ENCODE measurements around the gene TSSK6. TPM values are rescaled to one million over a fixed set of nuclear protein-coding genes. Genes with fewer than 3 reads are reported as not detected.

TSSK6 gene
- total and polyA plus RNA-seq, 2 experiments from 2014 or later = 0.60 to 11.9 TPM

DNA sequence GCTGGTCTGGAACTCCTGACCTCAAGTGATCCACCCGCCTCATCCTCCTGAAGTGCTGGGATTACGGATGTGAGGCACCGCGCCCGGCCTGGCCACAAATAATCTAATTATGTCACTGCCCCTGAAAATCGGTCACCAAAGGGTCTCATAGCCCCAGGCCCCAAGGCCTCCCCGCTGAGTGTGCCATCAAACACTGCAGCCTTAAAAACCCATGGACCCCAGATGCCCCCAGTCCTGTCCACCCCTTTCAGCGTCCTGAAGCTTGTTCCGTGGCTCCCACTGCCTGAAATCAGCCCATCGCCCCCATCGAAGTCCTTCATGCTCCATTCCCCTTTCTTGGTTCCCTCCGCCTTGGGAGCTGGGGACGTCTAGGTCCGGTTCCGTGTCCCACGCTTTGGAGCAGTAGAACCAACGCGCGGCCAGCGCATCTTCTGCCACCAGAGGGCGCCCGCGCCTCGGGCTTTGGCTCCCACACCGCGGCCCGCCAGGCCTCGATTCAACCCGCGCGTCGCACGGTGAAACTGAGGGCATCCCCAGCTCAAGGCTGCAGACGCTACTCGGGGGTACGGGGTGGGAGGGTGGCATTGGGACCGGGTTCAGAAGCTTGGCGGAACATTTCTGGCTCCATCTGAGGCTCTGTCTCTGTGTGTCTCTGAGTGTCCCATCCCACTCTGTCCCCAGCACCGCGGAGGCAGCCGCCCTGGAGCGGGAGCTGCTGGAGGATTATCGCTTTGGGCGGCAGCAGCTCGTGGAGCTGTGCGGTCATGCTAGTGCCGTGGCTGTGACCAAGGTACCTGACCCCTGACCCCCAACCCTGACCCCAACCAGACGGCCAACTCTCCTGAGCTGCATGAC lies 16.8 kb upstream of the TSSK6 start:
- Histone ChIP-seq H3K27ac (no peak overlapping the region), H3K9me3 (ENCODE audit: low read depth) (no peaks in the 10 kb centered on the region), H3K4me3 (no peak overlapping the region), H3K36me3 (peaks cover 3% of the 10 kb centered on the region), H3K27me3 (no peaks in the 10 kb centered on the region), H3K4me1 (ENCODE audit: low read depth) (no peaks in the 10 kb centered on the region)
- DNase-seq (ENCODE audit: low read depth in 1 of 2, low spot score in 1 of 2) = peak; percentile 73 to 87
- TF ChIP-seq, protein P1, sequence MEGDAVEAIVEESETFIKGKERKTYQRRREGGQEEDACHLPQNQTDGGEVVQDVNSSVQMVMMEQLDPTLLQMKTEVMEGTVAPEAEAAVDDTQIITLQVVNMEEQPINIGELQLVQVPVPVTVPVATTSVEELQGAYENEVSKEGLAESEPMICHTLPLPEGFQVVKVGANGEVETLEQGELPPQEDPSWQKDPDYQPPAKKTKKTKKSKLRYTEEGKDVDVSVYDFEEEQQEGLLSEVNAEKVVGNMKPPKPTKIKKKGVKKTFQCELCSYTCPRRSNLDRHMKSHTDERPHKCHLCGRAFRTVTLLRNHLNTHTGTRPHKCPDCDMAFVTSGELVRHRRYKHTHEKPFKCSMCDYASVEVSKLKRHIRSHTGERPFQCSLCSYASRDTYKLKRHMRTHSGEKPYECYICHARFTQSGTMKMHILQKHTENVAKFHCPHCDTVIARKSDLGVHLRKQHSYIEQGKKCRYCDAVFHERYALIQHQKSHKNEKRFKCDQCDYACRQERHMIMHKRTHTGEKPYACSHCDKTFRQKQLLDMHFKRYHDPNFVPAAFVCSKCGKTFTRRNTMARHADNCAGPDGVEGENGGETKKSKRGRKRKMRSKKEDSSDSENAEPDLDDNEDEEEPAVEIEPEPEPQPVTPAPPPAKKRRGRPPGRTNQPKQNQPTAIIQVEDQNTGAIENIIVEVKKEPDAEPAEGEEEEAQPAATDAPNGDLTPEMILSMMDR (IDR thresholded peaks at IDR 0.05; ENCODE audit: low read depth, low read length) = peak; percentile 96

DNA sequence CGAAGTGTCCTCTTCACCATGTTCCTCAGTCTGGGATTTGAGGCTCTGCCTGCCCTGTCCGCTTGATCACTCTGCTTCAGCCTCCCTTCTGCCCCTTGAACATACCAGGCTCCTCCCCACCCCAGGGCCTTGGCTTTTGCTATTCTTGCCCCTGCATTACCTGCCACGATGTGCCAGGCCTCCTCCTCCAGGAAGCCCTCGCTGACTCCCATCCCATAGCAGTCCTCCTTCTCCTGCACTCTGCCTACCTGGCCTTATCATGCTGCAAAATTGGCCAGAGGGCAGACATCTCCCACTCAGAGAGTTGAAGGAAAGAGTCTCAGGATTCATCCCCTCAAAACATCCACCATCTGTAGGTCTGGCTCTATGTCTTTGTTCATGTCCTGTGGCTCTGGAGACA lies 15.5 kb upstream of the TSSK6 start:
- TF ChIP-seq, protein P1 (IDR thresholded peaks at IDR 0.05; ENCODE audit: low read depth, low read length) = no peak

DNA sequence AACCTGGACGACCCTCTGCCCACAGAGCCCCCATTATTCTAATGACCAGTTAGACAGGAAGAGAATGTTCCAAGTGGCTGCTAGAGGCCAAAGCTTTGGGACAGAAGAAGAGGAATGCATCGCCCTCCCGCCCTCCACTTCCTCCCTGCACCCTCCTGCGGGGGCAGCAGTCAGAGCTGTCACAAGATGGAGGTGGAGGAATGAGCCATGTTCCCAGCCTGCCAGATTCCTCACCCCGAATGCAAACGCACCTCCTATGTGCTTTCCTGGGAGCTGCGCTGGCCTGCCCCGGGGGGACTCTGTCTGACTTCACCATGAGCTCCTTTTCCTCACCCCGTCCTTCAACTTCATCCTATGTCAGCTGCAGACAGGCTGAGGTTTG lies 15.1 kb upstream of the TSSK6 start:
- DNase-seq (ENCODE audit: low read depth in 1 of 2, low spot score in 1 of 2) = peak in 1 of 2 donors; percentile 34
- TF ChIP-seq, protein P1 (IDR thresholded peaks at IDR 0.05; ENCODE audit: low read depth, low read length) = no peak
- peaks cover 6% of the 10 kb centered on the region for H3K4me1 ChIP-seq (ENCODE audit: low read depth)
- H3K9me3 ChIP-seq (ENCODE audit: low read depth) = no peaks in the 10 kb centered on the region
- H3K36me3 ChIP-seq = peaks cover 3% of the 10 kb centered on the region
- no peak overlapping the region for H3K27ac ChIP-seq
- H3K4me3 ChIP-seq = no peak overlapping the region
- H3K27me3 ChIP-seq = no peaks in the 10 kb centered on the region

More for the DNA sequence above, 15.5 kb upstream of the TSSK6 start:
- Histone ChIP-seq H3K4me3 (no peak overlapping the region), H3K36me3 (peaks cover 3% of the 10 kb centered on the region), H3K9me3 (ENCODE audit: low read depth) (no peaks in the 10 kb centered on the region), H3K27ac (no peak overlapping the region), H3K4me1 (ENCODE audit: low read depth) (peaks cover 4% of the 10 kb centered on the region), H3K27me3 (no peaks in the 10 kb centered on the region)
- DNase-seq (ENCODE audit: low read depth in 1 of 2, low spot score in 1 of 2) = no peak

DNA sequence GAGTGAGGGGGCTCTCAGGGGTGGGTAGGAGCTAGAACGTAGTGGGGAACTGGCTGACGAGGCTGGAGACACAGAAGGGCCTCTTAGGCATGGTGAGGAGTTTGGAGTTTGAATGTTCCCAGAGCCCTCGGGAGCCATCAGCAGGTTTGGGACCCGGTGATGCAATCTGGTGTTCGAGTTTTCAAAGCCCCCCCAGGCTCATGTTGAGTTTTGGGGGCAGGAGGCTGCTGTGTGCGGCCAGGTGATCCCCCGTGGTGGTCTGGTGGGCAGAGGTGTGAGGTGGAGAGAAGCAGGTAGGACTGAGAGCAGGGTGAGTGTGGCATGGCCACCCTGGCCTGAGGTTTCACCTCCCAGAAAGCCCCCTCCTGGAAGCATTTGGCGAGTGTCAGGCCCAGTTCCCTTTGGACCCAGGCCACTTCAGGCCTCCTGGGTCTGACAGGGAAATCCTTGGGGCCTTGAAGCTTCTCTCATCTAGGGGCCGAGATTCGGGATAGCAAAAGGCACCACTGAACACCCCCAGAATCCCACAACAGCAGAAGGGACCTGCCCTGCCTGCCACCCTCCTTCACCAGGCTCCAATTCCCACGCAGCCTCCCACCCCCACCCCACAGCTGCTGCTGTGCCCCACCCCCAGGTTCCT lies 14.6 kb upstream of the TSSK6 start:
- no peak for DNase-seq (ENCODE audit: low read depth in 1 of 2, low spot score in 1 of 2)
- TF ChIP-seq, protein P1 (IDR thresholded peaks at IDR 0.05; ENCODE audit: low read depth, low read length) = no peak
- no peak overlapping the region for H3K27ac ChIP-seq
- peaks cover 11% of the 10 kb centered on the region for H3K4me1 ChIP-seq (ENCODE audit: low read depth)
- H3K36me3 ChIP-seq = peaks cover 3% of the 10 kb centered on the region
- no peaks in the 10 kb centered on the region for H3K27me3 ChIP-seq
- no peak overlapping the region for H3K4me3 ChIP-seq
- H3K9me3 ChIP-seq (ENCODE audit: low read depth) = no peaks in the 10 kb centered on the region

DNA sequence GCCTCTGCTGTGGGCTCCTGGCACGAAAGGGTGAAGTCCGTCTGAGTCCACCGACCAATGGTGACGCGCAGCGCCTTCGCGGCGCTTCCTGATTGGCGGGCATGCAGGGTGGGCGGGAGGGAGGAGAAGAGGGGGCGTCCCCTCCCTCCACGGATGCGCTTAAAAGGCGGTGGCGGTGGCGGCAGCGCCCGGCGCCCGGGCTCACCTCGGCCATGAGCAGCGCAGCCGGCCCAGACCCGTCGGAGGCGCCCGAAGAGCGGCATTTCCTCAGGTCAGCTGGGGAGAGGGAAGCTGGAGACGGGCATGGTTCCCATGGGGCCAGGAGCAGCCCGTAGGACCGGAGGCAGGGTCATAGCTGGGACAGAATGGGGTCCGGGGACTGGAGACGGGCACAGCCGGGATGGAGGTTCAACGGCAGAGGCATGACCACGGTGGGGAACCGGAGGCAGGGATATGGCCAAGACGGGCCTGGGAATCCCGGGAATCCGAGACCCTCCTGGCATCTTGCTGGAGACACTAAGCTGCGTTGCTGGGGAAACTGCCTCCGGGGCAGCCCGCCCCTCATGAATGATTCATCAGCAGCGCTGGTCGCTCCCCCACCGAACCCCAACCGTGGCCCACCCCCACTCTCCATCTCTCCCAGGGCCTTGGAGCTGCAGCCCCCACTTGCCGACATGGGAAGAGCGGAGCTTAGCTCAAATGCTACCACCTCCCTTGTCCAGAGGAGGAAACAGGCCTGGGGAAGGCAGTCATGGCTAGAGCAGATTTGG lies 13.6 kb upstream of the TSSK6 start, which contains the start of gene YJEFN3:
TSS of gene YJEFN3 (plus strand) at position 191 of the 770 bp plus-strand sequence. CDS start at position 213, 22 bp downstream.
- H3K4me3 ChIP-seq = no peak within 1 kb of the TSS
- H3K27me3 ChIP-seq = no peaks in the 10 kb centered on the region
- TF ChIP-seq, protein P1 (IDR thresholded peaks at IDR 0.05; ENCODE audit: low read depth, low read length) = no peak
- peak in 1 of 2 donors; percentile 58 for DNase-seq (ENCODE audit: low read depth in 1 of 2, low spot score in 1 of 2)
- H3K36me3 ChIP-seq = peaks cover 3% of the 10 kb centered on the region
- H3K27ac ChIP-seq = no peak within 1 kb of the TSS
- no peaks in the 10 kb centered on the region for H3K9me3 ChIP-seq (ENCODE audit: low read depth)
- peaks cover 11% of the 10 kb centered on the region for H3K4me1 ChIP-seq (ENCODE audit: low read depth)
